Thyroid gland (tissue), 4 donors: ENCODE data around the gene LGR4.

ENCODE experiments used
- POLR2A ChIP-seq, 2 donors: fragments of 450-650 bp; IDR thresholded peaks; one replicate each; pipeline ENCODE4 v1.6.1; 2017; ENCODE audit warnings: antibody characterized with exemption in 2 of 2, mild to moderate bottlenecking in 2 of 2, moderate library complexity in 1 of 2
- TF ChIP-seq, protein P1 (sequence below), 6 experiments: fragments of 200-600 bp in 3 of 6; fragments of 450-650 bp in 3 of 6; sonication (generic) in 3 of 6; IDR thresholded peaks; one replicate each; pipeline ENCODE4 v1.5.1; 2016 to 2019; ENCODE audit warnings: antibody characterized with exemption in 6 of 6, mild to moderate bottlenecking in 2 of 6, inconsistent platforms in 1 of 6, moderate library complexity in 1 of 6

DNA sequence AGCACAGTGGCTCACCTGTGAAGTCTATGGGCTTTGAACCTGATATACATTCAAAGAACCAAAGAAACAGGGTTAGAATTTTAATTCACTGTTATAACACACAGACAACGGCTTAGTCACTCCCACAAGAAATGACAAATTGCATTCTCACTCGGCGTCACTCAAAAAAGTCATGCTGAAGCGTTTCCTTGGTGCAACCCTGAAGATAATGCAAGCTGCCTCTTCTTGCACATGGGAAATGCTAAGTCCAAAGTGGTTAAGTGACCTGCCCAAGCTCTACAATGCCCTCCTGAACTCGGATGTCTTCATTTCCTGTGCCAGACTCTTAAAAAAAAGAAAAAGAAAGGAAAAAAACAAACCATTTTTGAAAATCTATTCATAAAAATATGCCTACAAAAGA is 10.0 kb downstream of the LGR4 start:
- TF ChIP-seq, protein P1, sequence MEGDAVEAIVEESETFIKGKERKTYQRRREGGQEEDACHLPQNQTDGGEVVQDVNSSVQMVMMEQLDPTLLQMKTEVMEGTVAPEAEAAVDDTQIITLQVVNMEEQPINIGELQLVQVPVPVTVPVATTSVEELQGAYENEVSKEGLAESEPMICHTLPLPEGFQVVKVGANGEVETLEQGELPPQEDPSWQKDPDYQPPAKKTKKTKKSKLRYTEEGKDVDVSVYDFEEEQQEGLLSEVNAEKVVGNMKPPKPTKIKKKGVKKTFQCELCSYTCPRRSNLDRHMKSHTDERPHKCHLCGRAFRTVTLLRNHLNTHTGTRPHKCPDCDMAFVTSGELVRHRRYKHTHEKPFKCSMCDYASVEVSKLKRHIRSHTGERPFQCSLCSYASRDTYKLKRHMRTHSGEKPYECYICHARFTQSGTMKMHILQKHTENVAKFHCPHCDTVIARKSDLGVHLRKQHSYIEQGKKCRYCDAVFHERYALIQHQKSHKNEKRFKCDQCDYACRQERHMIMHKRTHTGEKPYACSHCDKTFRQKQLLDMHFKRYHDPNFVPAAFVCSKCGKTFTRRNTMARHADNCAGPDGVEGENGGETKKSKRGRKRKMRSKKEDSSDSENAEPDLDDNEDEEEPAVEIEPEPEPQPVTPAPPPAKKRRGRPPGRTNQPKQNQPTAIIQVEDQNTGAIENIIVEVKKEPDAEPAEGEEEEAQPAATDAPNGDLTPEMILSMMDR (IDR thresholded peaks at IDR 0.05) = no peak
- no peak for TF ChIP-seq POLR2A (IDR thresholded peaks at IDR 0.05)
